Measurements from ENCODE around the gene KLRF2. TPM values are rescaled to one million over a fixed set of nuclear protein-coding genes. Genes with fewer than 3 reads are reported as not detected.

Gene KLRF2
- total RNA-seq, 1 donor from 2014 or later: not detected

GRCh38 chr12:9932270-9932669 lies 51.0 kb downstream of the KLRF2 start, which contains the start of gene CLEC2A:
Gene CLEC2A, minus strand, starts transcription at chr12:9932370. Its CDS starts 41 bp downstream, at chr12:9932329.
- no peak for TF ChIP-seq CTCF (IDR thresholded peaks at IDR 0.05; ENCODE audit: unreplicated experiment)
- Mint-ChIP-seq H3K36me3 (ENCODE audit: insufficient read depth) (no peaks in the 10 kb centered on the region), H3K4me3 (ENCODE audit: low read depth) (no peak within 1 kb of the TSS)

GRCh38 chr12:9933958-9934357 lies 52.7 kb downstream of the KLRF2 start:
- Mint-ChIP-seq H3K4me1 (ENCODE audit: low read depth) (no peaks in the 10 kb centered on the region), H3K4me3 (ENCODE audit: low read depth) (no peak overlapping the region), H3K9me3 (ENCODE audit: low read depth) (no peaks in the 10 kb centered on the region), H3K27ac (no peak overlapping the region), H3K27me3 (no peaks in the 10 kb centered on the region), H3K36me3 (ENCODE audit: insufficient read depth) (no peaks in the 10 kb centered on the region)
- DNase-seq (ENCODE audit: low spot score, unreplicated experiment): no peak
- no peak for TF ChIP-seq CTCF (IDR thresholded peaks at IDR 0.05; ENCODE audit: unreplicated experiment)

More at GRCh38 chr12:9932270-9932669, 51.0 kb downstream of the KLRF2 start, which contains the start of gene CLEC2A:
- DNase-seq (ENCODE audit: low spot score, unreplicated experiment): no peak
- Mint-ChIP-seq H3K27me3 (no peaks in the 10 kb centered on the region), H3K27ac (no peak within 1 kb of the TSS), H3K9me3 (ENCODE audit: low read depth) (no peaks in the 10 kb centered on the region), H3K4me1 (ENCODE audit: low read depth) (no peaks in the 10 kb centered on the region)

DNA sequence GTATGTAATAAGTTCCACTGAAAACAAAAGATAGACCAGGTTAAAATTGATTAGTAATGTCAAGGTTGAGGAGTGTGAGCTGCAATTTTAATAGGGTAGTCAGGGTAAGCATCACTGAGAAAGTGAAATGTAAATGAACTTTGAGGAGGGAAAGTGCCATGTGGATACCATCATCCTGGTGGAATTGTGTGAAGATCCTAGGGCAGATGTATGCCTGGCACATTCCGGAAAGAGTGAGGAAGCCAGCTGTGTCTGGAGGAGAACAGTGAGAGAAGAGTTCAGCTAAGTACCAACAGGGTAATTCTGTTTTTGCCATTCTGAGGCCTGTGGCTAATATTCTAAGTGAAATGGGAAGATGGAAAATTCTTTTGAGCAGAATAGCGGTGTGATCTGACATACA lies 53.7 kb downstream of the KLRF2 start:
- no peaks in the 10 kb centered on the region for H3K4me1 Mint-ChIP-seq (ENCODE audit: low read depth)
- no peak overlapping the region for H3K27ac Mint-ChIP-seq

GRCh38 chr12:9936591-9936990 lies 55.3 kb downstream of the KLRF2 start:
- H3K4me1 Mint-ChIP-seq (ENCODE audit: low read depth): no peaks in the 10 kb centered on the region
- no peaks in the 10 kb centered on the region for H3K9me3 Mint-ChIP-seq (ENCODE audit: low read depth)
- H3K27ac Mint-ChIP-seq: no peak overlapping the region
- TF ChIP-seq CTCF (IDR thresholded peaks at IDR 0.05; ENCODE audit: unreplicated experiment): no peak
- no peak for DNase-seq (ENCODE audit: low spot score, unreplicated experiment)
- H3K27me3 Mint-ChIP-seq: no peaks in the 10 kb centered on the region
- no peaks in the 10 kb centered on the region for H3K36me3 Mint-ChIP-seq (ENCODE audit: insufficient read depth)
- H3K4me3 Mint-ChIP-seq (ENCODE audit: low read depth): no peak overlapping the region

More for the DNA sequence above, 53.7 kb downstream of the KLRF2 start:
- no peak for TF ChIP-seq CTCF (IDR thresholded peaks at IDR 0.05; ENCODE audit: unreplicated experiment)
- H3K27me3 Mint-ChIP-seq: no peaks in the 10 kb centered on the region
- H3K4me3 Mint-ChIP-seq (ENCODE audit: low read depth): no peak overlapping the region
- H3K9me3 Mint-ChIP-seq (ENCODE audit: low read depth): no peaks in the 10 kb centered on the region
- no peak for DNase-seq (ENCODE audit: low spot score, unreplicated experiment)
- no peaks in the 10 kb centered on the region for H3K36me3 Mint-ChIP-seq (ENCODE audit: insufficient read depth)

DNA sequence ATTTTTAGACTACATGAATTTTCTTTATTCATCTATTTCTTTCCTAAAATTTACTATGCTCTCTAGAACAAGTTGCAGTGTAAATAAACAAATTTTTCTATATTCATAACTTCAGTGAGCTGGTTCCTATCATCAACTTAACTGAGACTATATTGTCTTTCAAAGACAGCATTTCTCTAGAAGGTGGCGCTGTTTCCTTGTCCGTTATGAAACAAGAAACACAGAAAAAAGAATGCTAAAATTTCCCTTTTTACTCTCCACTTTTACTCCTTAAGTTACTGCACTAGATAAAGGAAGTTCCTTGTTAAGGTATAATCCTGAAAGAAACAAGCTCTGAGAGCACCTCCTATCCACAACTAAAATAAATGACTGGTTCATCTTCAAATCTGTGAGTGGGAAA lies 59.1 kb downstream of the KLRF2 start:
- Mint-ChIP-seq H3K4me3 (ENCODE audit: low read depth) (no peak overlapping the region), H3K36me3 (ENCODE audit: insufficient read depth) (no peaks in the 10 kb centered on the region), H3K9me3 (ENCODE audit: low read depth) (no peaks in the 10 kb centered on the region), H3K4me1 (ENCODE audit: low read depth) (no peaks in the 10 kb centered on the region), H3K27ac (no peak overlapping the region), H3K27me3 (peaks cover 5% of the 10 kb centered on the region)
- peak; percentile 36 for TF ChIP-seq CTCF (IDR thresholded peaks at IDR 0.05; ENCODE audit: unreplicated experiment)
- no peak for DNase-seq (ENCODE audit: low spot score, unreplicated experiment)

Measured in progenitor cell of endocrine pancreas (in vitro differentiated cells).